Activated CD8-positive, alpha-beta memory T cell treated with anti-CD3 and anti-CD28 coated beads for 24 hours (primary cell): ENCODE measurements around the gene VSIG10L2.

ENCODE experiments used
- DNase-seq: peaks from one replicate; pipeline ENCODE4 v3.0.0-alpha.2; 2020

VSIG10L2 gene

GRCh38 chr11:125930076-125930450 lies 15.8 kb upstream of the VSIG10L2 start:
- DNase-seq, result no peak

GRCh38 chr11:125931116-125931515 lies 14.7 kb upstream of the VSIG10L2 start:
- no peak for DNase-seq

GRCh38 chr11:125931668-125932067 lies 14.2 kb upstream of the VSIG10L2 start:
- no peak for DNase-seq

- DNase-seq, result no peak
Measured at GRCh38 chr11:125932301-125932700, 13.5 kb upstream of the VSIG10L2 start.

GRCh38 chr11:125933030-125933813 lies 12.6 kb upstream of the VSIG10L2 start:
- DNase-seq, result peak; percentile 57

- DNase-seq, result no peak
Measured at GRCh38 chr11:125934473-125934872, 11.4 kb upstream of the VSIG10L2 start.

- DNase-seq, result no peak
Measured at GRCh38 chr11:125935056-125935455, 10.8 kb upstream of the VSIG10L2 start.

- DNase-seq, result no peak
Measured at GRCh38 chr11:125935618-125936199, 10.1 kb upstream of the VSIG10L2 start.

GRCh38 chr11:125938418-125938817 lies 7.4 kb upstream of the VSIG10L2 start:
- peak; percentile 56 for DNase-seq

GRCh38 chr11:125939081-125939521 lies 6.7 kb upstream of the VSIG10L2 start:
- peak; percentile 44 for DNase-seq

- no peak for DNase-seq
Measured at GRCh38 chr11:125940145-125940544, 5.7 kb upstream of the VSIG10L2 start.

- peak; percentile 37 for DNase-seq
Measured at GRCh38 chr11:125941267-125941618, 4.6 kb upstream of the VSIG10L2 start.

GRCh38 chr11:125941619-125942611 lies 3.9 kb upstream of the VSIG10L2 start:
- DNase-seq, result peak; percentile 68

GRCh38 chr11:125942771-125943428 lies 2.9 kb upstream of the VSIG10L2 start:
- DNase-seq, result peak; percentile 45

GRCh38 chr11:125943661-125944349 lies 2.0 kb upstream of the VSIG10L2 start:
- no peak for DNase-seq

- peak; percentile 48 for DNase-seq
Measured at GRCh38 chr11:125944350-125945010, 1.4 kb upstream of the VSIG10L2 start.

- DNase-seq, result no peak
Measured at GRCh38 chr11:125945011-125945796, 640 bp upstream of the VSIG10L2 start.

GRCh38 chr11:125946712-125947418 lies 1.0 kb downstream of the VSIG10L2 start:
- peak; percentile 42 for DNase-seq

GRCh38 chr11:125947419-125948277 lies 1.8 kb downstream of the VSIG10L2 start:
- no peak for DNase-seq
